Effector memory CD4-positive, alpha-beta T cell (primary cell): ENCODE data around the gene ESRRB.

Experiments used
- DNase-seq, 3 donors: peaks; one replicate each; pipeline ENCODE4 v3.0.0-alpha.2; 2020
- H3K27ac ChIP-seq: 2 replicates; pipeline ENCODE4 v1.7.0; 2013; ENCODE audit warnings: mild to moderate bottlenecking, low read length, moderate library complexity; ENCODE audit not compliant: insufficient read depth, poor library complexity, severe bottlenecking
- H3K27me3 ChIP-seq: replicated peaks from 2 replicates; pipeline ENCODE4 v1.7.0; 2013; ENCODE audit warnings: mild to moderate bottlenecking, low read length; ENCODE audit not compliant: insufficient read depth, control insufficient read depth, poor library complexity, severe bottlenecking
- H3K36me3 ChIP-seq: 2 replicates; pipeline ENCODE4 v1.7.0; 2013; ENCODE audit warnings: mild to moderate bottlenecking, low read length, moderate library complexity; ENCODE audit not compliant: control insufficient read depth, insufficient read depth
- H3K4me1 ChIP-seq: 2 replicates; pipeline ENCODE4 v1.7.0; 2013; ENCODE audit warnings: low read length, mild to moderate bottlenecking; ENCODE audit not compliant: control insufficient read depth, insufficient read depth, poor library complexity, severe bottlenecking
- H3K4me3 ChIP-seq: 2 replicates; pipeline ENCODE4 v1.7.0; 2013; ENCODE audit warnings: low read length, low read depth, mild to moderate bottlenecking; ENCODE audit not compliant: insufficient read depth, poor library complexity, severe bottlenecking
- H3K9me3 ChIP-seq: 2 replicates; pipeline ENCODE4 v1.7.0; 2013; ENCODE audit warnings: mild to moderate bottlenecking, low read length, moderate library complexity; ENCODE audit not compliant: control insufficient read depth

Gene ESRRB

DNA sequence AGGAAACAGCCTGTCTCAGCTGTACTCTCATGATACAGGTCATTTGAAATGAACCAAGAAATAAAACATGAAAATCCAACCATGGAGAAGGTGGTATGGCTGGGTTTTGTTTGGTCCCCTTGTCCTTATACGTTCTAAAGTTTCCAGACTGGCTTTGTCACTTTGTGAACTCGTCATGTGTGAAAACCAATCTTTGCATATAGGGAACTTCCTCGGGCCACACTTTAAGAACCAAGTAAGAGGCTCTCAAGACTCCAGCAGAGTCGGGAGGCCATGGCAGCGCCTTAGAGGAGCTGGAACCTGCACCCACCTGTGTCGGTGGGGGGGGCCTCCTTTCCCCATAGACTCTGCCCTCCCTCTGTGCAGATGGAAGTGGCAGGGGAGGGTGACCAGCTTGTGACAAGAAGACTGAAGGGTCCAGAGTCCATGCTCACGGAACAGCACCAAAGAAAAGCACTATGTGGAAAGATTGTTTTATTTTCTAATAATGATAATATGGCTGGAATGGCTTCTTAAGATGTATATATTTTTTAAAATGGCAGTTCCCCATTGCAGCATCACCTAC, 125.3 kb downstream of the ESRRB start:
- Histone ChIP-seq H3K4me1 (no peaks in the 10 kb centered on the region), H3K9me3 (no peaks in the 10 kb centered on the region), H3K27me3 (no peaks in the 10 kb centered on the region), H3K36me3 (no peaks in the 10 kb centered on the region), H3K4me3 (no peak overlapping the region), H3K27ac (no peak overlapping the region)
- DNase-seq, result no peak

GRCh38 chr14:76502219-76502618, 126.3 kb downstream of the ESRRB start:
- Histone ChIP-seq H3K36me3 (no peaks in the 10 kb centered on the region), H3K9me3 (no peaks in the 10 kb centered on the region), H3K4me3 (no peak overlapping the region), H3K27me3 (no peaks in the 10 kb centered on the region), H3K4me1 (no peaks in the 10 kb centered on the region), H3K27ac (no peak overlapping the region)
- DNase-seq, result no peak

- no peaks in the 10 kb centered on the region for H3K27me3 ChIP-seq
- no peak overlapping the region for H3K4me3 ChIP-seq
- H3K27ac ChIP-seq, result no peak overlapping the region
- no peaks in the 10 kb centered on the region for H3K9me3 ChIP-seq
- DNase-seq, result no peak
- no peaks in the 10 kb centered on the region for H3K4me1 ChIP-seq
- H3K36me3 ChIP-seq, result no peaks in the 10 kb centered on the region
Observed at GRCh38 chr14:76502638-76503037, 126.7 kb downstream of the ESRRB start.

DNA sequence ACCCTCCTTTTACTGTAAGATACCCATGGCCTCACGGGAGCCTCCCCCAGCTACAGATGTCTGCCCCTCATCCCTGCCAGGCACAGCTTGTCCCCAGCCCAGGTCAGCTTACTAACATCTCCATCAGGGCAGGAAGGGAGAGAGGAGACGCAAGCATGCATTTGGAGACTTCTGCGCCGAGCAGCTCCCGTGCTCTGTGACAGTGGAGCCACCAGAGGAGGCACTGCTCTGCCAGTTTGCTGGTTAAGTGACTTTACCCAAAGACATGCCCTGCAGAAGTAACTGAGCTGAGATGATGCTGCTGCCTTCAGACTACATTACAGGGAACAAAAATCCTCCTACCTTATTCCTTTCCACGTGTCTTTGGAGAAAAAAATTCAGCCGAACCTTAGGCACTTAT, 133.4 kb downstream of the ESRRB start:
- H3K4me1 ChIP-seq, result no peaks in the 10 kb centered on the region
- no peak for DNase-seq
- no peak overlapping the region for H3K4me3 ChIP-seq
- H3K9me3 ChIP-seq, result no peaks in the 10 kb centered on the region
- no peaks in the 10 kb centered on the region for H3K36me3 ChIP-seq
- no peak overlapping the region for H3K27ac ChIP-seq
- no peaks in the 10 kb centered on the region for H3K27me3 ChIP-seq

GRCh38 chr14:76510181-76510580, 134.2 kb downstream of the ESRRB start:
- Histone ChIP-seq H3K36me3 (no peaks in the 10 kb centered on the region), H3K27ac (no peak overlapping the region), H3K4me3 (no peak overlapping the region), H3K9me3 (no peaks in the 10 kb centered on the region), H3K27me3 (no peaks in the 10 kb centered on the region), H3K4me1 (no peaks in the 10 kb centered on the region)
- DNase-seq, result no peak

- H3K9me3 ChIP-seq, result no peaks in the 10 kb centered on the region
- no peak overlapping the region for H3K4me3 ChIP-seq
- H3K4me1 ChIP-seq, result no peaks in the 10 kb centered on the region
- no peaks in the 10 kb centered on the region for H3K36me3 ChIP-seq
- no peak for DNase-seq
- no peak overlapping the region for H3K27ac ChIP-seq
- no peaks in the 10 kb centered on the region for H3K27me3 ChIP-seq
Observed at GRCh38 chr14:76514213-76514998, 138.5 kb downstream of the ESRRB start.

DNA sequence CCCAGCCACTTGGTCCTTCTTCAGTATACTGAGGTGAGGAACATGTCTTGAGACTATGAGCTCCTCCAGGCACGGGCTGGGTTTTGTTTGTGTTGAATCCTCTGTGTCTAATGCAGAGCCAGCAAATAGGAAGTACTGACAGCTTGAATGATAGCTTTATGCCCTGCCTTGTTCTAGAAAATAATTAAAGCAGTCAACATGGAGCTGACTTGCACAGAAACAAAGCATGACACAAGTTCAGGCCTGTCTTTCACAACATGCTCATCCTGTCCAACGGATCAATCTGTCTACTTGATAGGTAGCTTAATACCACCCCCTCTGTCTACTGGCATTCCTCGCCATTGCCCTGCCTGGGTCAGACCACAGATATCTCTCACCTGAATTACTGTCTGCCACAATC, 140.9 kb downstream of the ESRRB start:
- no peak for DNase-seq
- Histone ChIP-seq H3K9me3 (no peaks in the 10 kb centered on the region), H3K4me3 (no peak overlapping the region), H3K27me3 (no peaks in the 10 kb centered on the region), H3K27ac (no peak overlapping the region), H3K36me3 (no peaks in the 10 kb centered on the region), H3K4me1 (no peaks in the 10 kb centered on the region)

- DNase-seq, result no peak
- H3K27ac ChIP-seq, result no peak overlapping the region
- no peaks in the 10 kb centered on the region for H3K36me3 ChIP-seq
- H3K4me1 ChIP-seq, result no peaks in the 10 kb centered on the region
- no peak overlapping the region for H3K4me3 ChIP-seq
- H3K9me3 ChIP-seq, result no peaks in the 10 kb centered on the region
- H3K27me3 ChIP-seq, result no peaks in the 10 kb centered on the region
Observed at GRCh38 chr14:76518366-76518765, 142.4 kb downstream of the ESRRB start.

GRCh38 chr14:76525106-76525821, 149.3 kb downstream of the ESRRB start:
- Histone ChIP-seq H3K27me3 (no peaks in the 10 kb centered on the region), H3K36me3 (no peaks in the 10 kb centered on the region), H3K4me3 (no peak overlapping the region), H3K27ac (no peak overlapping the region), H3K9me3 (no peaks in the 10 kb centered on the region), H3K4me1 (no peaks in the 10 kb centered on the region)
- DNase-seq, result no peak

GRCh38 chr14:76531085-76531484, 155.1 kb downstream of the ESRRB start:
- no peaks in the 10 kb centered on the region for H3K27me3 ChIP-seq
- no peak for DNase-seq
- no peaks in the 10 kb centered on the region for H3K4me1 ChIP-seq
- no peak overlapping the region for H3K27ac ChIP-seq
- no peaks in the 10 kb centered on the region for H3K36me3 ChIP-seq
- no peaks in the 10 kb centered on the region for H3K9me3 ChIP-seq
- H3K4me3 ChIP-seq, result no peak overlapping the region
